SK-N-SH (cell line): ENCODE results near the gene SLC47A2.

Experiments
- FOXJ3 ChIP-seq: sonication (generic); formaldehyde crosslinking; IDR thresholded peaks from 2 replicates; pipeline ENCODE4 v1.5.1; 2020; ENCODE audit warnings: mild to moderate bottlenecking, missing genetic modification reagents
- FOXM1 ChIP-seq: IDR thresholded peaks from 2 replicates; pipeline ENCODE4 v1.4.0; 2012; ENCODE audit warnings: low read depth, mild to moderate bottlenecking
- GATA2 ChIP-seq: sonication (generic); formaldehyde crosslinking; IDR thresholded peaks from 2 replicates; pipeline ENCODE4 v1.5.0; 2020; ENCODE audit warnings: mild to moderate bottlenecking, missing genetic modification reagents
- TEAD4 ChIP-seq: IDR thresholded peaks from 2 replicates; pipeline ENCODE4 v1.4.0; 2012; ENCODE audit warnings: mild to moderate bottlenecking, borderline replicate concordance; ENCODE audit not compliant: insufficient read depth
- TF ChIP-seq, protein P1 (sequence below): fragments of 200-600 bp; sonication (generic); IDR thresholded peaks from 2 replicates; pipeline ENCODE4 v1.6.1; 2017; ENCODE audit warnings: antibody characterized with exemption, mild to moderate bottlenecking, moderate library complexity
- TF ChIP-seq, protein P2 (sequence below): IDR thresholded peaks from 2 replicates; pipeline ENCODE4; 2012
- TF ChIP-seq, protein P3 (sequence below): IDR thresholded peaks from 2 replicates; pipeline ENCODE4 v1.4.0; 2012; ENCODE audit warnings: low read depth
- TF ChIP-seq, protein P4 (sequence below): IDR thresholded peaks from 2 replicates; pipeline ENCODE4 v1.6.1; 2012; ENCODE audit warnings: mild to moderate bottlenecking, low read depth, low read length, moderate library complexity

DNA sequence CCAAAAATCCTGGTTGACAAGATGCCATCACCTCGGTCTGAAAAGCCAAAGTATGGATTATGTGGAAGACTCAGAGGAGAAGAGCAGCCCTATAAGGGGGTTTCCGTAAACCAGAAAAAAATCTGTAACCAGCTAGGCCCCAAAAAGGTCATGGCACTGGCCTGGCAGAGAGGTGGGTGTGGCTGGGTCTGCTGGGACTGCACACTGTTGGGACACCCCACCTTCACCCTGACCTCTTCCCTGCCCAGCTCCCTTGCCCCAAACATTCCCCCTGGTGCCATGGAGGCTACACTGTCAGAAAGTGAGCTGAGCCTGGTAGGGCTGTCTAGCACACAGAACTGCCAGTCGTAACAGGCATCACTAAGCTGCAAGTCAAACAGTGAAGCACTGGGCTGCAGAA, 6.5 kb downstream of the SLC47A2 start:
- TF ChIP-seq, protein P1, sequence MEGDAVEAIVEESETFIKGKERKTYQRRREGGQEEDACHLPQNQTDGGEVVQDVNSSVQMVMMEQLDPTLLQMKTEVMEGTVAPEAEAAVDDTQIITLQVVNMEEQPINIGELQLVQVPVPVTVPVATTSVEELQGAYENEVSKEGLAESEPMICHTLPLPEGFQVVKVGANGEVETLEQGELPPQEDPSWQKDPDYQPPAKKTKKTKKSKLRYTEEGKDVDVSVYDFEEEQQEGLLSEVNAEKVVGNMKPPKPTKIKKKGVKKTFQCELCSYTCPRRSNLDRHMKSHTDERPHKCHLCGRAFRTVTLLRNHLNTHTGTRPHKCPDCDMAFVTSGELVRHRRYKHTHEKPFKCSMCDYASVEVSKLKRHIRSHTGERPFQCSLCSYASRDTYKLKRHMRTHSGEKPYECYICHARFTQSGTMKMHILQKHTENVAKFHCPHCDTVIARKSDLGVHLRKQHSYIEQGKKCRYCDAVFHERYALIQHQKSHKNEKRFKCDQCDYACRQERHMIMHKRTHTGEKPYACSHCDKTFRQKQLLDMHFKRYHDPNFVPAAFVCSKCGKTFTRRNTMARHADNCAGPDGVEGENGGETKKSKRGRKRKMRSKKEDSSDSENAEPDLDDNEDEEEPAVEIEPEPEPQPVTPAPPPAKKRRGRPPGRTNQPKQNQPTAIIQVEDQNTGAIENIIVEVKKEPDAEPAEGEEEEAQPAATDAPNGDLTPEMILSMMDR = no peak
- no peak for TF ChIP-seq GATA2 (CRISPR knock-in tag)
- no peak for TF ChIP-seq TEAD4
- TF ChIP-seq, protein P2, sequence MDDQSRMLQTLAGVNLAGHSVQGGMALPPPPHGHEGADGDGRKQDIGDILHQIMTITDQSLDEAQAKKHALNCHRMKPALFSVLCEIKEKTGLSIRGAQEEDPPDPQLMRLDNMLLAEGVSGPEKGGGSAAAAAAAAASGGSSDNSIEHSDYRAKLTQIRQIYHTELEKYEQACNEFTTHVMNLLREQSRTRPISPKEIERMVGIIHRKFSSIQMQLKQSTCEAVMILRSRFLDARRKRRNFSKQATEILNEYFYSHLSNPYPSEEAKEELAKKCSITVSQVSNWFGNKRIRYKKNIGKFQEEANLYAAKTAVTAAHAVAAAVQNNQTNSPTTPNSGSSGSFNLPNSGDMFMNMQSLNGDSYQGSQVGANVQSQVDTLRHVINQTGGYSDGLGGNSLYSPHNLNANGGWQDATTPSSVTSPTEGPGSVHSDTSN = no peak
- TF ChIP-seq FOXJ3 (CRISPR knock-in tag) = no peak
- TF ChIP-seq, protein P3, sequence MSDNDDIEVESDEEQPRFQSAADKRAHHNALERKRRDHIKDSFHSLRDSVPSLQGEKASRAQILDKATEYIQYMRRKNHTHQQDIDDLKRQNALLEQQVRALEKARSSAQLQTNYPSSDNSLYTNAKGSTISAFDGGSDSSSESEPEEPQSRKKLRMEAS = no peak
- no peak for TF ChIP-seq FOXM1
- TF ChIP-seq, protein P4, sequence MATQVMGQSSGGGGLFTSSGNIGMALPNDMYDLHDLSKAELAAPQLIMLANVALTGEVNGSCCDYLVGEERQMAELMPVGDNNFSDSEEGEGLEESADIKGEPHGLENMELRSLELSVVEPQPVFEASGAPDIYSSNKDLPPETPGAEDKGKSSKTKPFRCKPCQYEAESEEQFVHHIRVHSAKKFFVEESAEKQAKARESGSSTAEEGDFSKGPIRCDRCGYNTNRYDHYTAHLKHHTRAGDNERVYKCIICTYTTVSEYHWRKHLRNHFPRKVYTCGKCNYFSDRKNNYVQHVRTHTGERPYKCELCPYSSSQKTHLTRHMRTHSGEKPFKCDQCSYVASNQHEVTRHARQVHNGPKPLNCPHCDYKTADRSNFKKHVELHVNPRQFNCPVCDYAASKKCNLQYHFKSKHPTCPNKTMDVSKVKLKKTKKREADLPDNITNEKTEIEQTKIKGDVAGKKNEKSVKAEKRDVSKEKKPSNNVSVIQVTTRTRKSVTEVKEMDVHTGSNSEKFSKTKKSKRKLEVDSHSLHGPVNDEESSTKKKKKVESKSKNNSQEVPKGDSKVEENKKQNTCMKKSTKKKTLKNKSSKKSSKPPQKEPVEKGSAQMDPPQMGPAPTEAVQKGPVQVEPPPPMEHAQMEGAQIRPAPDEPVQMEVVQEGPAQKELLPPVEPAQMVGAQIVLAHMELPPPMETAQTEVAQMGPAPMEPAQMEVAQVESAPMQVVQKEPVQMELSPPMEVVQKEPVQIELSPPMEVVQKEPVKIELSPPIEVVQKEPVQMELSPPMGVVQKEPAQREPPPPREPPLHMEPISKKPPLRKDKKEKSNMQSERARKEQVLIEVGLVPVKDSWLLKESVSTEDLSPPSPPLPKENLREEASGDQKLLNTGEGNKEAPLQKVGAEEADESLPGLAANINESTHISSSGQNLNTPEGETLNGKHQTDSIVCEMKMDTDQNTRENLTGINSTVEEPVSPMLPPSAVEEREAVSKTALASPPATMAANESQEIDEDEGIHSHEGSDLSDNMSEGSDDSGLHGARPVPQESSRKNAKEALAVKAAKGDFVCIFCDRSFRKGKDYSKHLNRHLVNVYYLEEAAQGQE = no peak
